ENCODE measurements around the gene TRIM2.

GRCh38 chr4:153348006-153348405, 143.8 kb downstream of the TRIM2 start:
- TF ChIP-seq CTCF (IDR thresholded peaks at IDR 0.05) (no peak), POLR2A (IDR thresholded peaks at IDR 0.05) (no peak)

All from thyroid gland (tissue), 4 donors.